OCI-LY7 (cell line): ENCODE measurements around the gene APOL1. TPM values are rescaled to one million over a fixed set of nuclear protein-coding genes. Genes with fewer than 3 reads are reported as not detected.

Experiments used
- BruUV-seq: library from RNA; stranded (reverse); fragments of 400-500 nt; replicated peaks from 2 replicates; lab custom pipeline; 2021; lab: Mats Ljungman, UMichigan
- CTCF ChIA-PET: fragments of 300-600 bp; sonication (Branson Sonifier 250); formaldehyde crosslinking; loops from one replicate; lab custom pipeline; 2022; ENCODE audit warnings: antibody characterized with exemption; ENCODE audit not compliant: unreplicated experiment; lab: Charles Lee
- POLR2A ChIA-PET: fragments of 300-600 bp; sonication (Branson Sonifier 250); formaldehyde crosslinking; loops from one replicate; lab custom pipeline; 2022; ENCODE audit warnings: antibody characterized with exemption; lab: Charles Lee
- DNase-seq: peaks from one replicate; pipeline ENCODE4 v3.0.0-alpha.2; 2015; ENCODE audit warnings: low spot score
- H2AFZ ChIP-seq: fragments of 200-600 bp; sonication (generic), shearing (Covaris generic); 2 replicates; pipeline ENCODE4 v1.6.1; 2014; ENCODE audit warnings: mild to moderate bottlenecking, antibody characterized with exemption, low read length, moderate library complexity
- H3K27ac ChIP-seq: fragments of 200-600 bp; sonication (generic); 2 replicates; pipeline ENCODE4 v1.5.1; 2014; ENCODE audit warnings: mixed run types, low read depth, mild to moderate bottlenecking, moderate library complexity, low read length, inconsistent platforms; ENCODE audit not compliant: poor library complexity, severe bottlenecking
- H3K36me3 ChIP-seq: fragments of 200-600 bp; sonication (generic); 2 replicates; pipeline ENCODE4 v1.6.1; 2014; ENCODE audit warnings: mild to moderate bottlenecking, antibody characterized with exemption, low read length, moderate library complexity, mixed read lengths; ENCODE audit not compliant: insufficient read depth
- H3K4me1 ChIP-seq: fragments of 200-600 bp; sonication (generic); 2 replicates; pipeline ENCODE4 v1.5.1; 2014; ENCODE audit warnings: mild to moderate bottlenecking, low read length; ENCODE audit not compliant: insufficient read depth, poor library complexity, severe bottlenecking
- H3K4me2 ChIP-seq: fragments of 200-600 bp; sonication (generic); 2 replicates; pipeline ENCODE4 v1.6.1; 2014; ENCODE audit warnings: mild to moderate bottlenecking, low read length
- H3K4me3 ChIP-seq: fragments of 200-600 bp; sonication (generic); 2 replicates; pipeline ENCODE4 v1.5.1; 2014; ENCODE audit warnings: mild to moderate bottlenecking, low read depth, low read length; ENCODE audit not compliant: poor library complexity, severe bottlenecking
- H3K79me2 ChIP-seq: fragments of 200-600 bp; sonication (generic); 2 replicates; pipeline ENCODE4 v1.6.1; 2016; ENCODE audit warnings: low read depth, mild to moderate bottlenecking, low read length, moderate library complexity, mixed read lengths; ENCODE audit not compliant: insufficient read depth
- H3K9me2 ChIP-seq: fragments of 200-600 bp; sonication (generic); 2 replicates; pipeline ENCODE4 v1.6.1; 2016; ENCODE audit warnings: mild to moderate bottlenecking, low read length, mixed read lengths; ENCODE audit not compliant: insufficient read depth
- H3K9me3 ChIP-seq: fragments of 200-600 bp; sonication (generic); 2 replicates; pipeline ENCODE4 v1.6.1; 2014; ENCODE audit warnings: mild to moderate bottlenecking, mixed run types, low read length, mixed read lengths
- H4K20me1 ChIP-seq: fragments of 200-600 bp; sonication (generic); 2 replicates; pipeline ENCODE4 v1.6.1; 2014; ENCODE audit warnings: mild to moderate bottlenecking, antibody characterized with exemption, low read length, moderate library complexity, mixed read lengths; ENCODE audit not compliant: insufficient read depth
- EZH2phosphoT487 ChIP-seq: fragments of 200-600 bp; sonication (generic); IDR thresholded peaks from 2 replicates; pipeline ENCODE4 v1.6.1; 2018; ENCODE audit warnings: low read depth, borderline replicate concordance, mild to moderate bottlenecking, mixed run types, antibody characterized with exemption, low read length, moderate library complexity, mixed read lengths
- intact Hi-C: fragments of 100-400 bp; cut with micrococcal nuclease; formaldehyde crosslinking; loops from one replicate; pipeline ENCODE4 v1.10.0; 2022; ENCODE audit not compliant: unreplicated experiment
- total RNA-seq, 2 experiments: library from RNA; depleted of rRNA in 1 of 2; stranded (reverse); fragments of >200 nt in 1 of 2; shearing (Covaris generic) in 1 of 2; gene quantifications; 2 replicates each; pipeline ENCODE4 v1.2.3, GENCODE V29; 2014 to 2022
- TF ChIP-seq, protein P1 (sequence below): fragments of 200-600 bp; sonication (generic); conservative IDR thresholded peaks from 2 replicates; pipeline ENCODE4 v1.5.1; 2014; ENCODE audit warnings: mild to moderate bottlenecking, antibody characterized with exemption, low read length, moderate library complexity, mixed read lengths

APOL1 gene
- total RNA-seq, 2 experiments from 2014 or later, result 0.42 to 0.47 TPM

GRCh38 chr22:36287881-36288515 is 35.1 kb downstream of the APOL1 start:
- Histone ChIP-seq H3K4me2 (no peak overlapping the region), H3K36me3 (peaks cover 84% of the 10 kb centered on the region), H3K9me3 (no peaks in the 10 kb centered on the region), H3K9me2 (no peaks in the 10 kb centered on the region), H4K20me1 (no peaks in the 10 kb centered on the region), H3K4me3 (no peak overlapping the region), H2AFZ (no peak overlapping the region), H3K4me1 (no peaks in the 10 kb centered on the region), H3K27ac (no peak overlapping the region), H3K79me2 (no peaks in the 10 kb centered on the region)
- no peak for TF ChIP-seq EZH2phosphoT487
- TF ChIP-seq, protein P1, sequence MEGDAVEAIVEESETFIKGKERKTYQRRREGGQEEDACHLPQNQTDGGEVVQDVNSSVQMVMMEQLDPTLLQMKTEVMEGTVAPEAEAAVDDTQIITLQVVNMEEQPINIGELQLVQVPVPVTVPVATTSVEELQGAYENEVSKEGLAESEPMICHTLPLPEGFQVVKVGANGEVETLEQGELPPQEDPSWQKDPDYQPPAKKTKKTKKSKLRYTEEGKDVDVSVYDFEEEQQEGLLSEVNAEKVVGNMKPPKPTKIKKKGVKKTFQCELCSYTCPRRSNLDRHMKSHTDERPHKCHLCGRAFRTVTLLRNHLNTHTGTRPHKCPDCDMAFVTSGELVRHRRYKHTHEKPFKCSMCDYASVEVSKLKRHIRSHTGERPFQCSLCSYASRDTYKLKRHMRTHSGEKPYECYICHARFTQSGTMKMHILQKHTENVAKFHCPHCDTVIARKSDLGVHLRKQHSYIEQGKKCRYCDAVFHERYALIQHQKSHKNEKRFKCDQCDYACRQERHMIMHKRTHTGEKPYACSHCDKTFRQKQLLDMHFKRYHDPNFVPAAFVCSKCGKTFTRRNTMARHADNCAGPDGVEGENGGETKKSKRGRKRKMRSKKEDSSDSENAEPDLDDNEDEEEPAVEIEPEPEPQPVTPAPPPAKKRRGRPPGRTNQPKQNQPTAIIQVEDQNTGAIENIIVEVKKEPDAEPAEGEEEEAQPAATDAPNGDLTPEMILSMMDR, result no peak
- ChIA-PET CTCF (no interaction called here), POLR2A (no interaction called here)
- DNase-seq, result no peak
- BruUV-seq, result no TSS peak
- intact Hi-C loops, result no loop called here

DNA sequence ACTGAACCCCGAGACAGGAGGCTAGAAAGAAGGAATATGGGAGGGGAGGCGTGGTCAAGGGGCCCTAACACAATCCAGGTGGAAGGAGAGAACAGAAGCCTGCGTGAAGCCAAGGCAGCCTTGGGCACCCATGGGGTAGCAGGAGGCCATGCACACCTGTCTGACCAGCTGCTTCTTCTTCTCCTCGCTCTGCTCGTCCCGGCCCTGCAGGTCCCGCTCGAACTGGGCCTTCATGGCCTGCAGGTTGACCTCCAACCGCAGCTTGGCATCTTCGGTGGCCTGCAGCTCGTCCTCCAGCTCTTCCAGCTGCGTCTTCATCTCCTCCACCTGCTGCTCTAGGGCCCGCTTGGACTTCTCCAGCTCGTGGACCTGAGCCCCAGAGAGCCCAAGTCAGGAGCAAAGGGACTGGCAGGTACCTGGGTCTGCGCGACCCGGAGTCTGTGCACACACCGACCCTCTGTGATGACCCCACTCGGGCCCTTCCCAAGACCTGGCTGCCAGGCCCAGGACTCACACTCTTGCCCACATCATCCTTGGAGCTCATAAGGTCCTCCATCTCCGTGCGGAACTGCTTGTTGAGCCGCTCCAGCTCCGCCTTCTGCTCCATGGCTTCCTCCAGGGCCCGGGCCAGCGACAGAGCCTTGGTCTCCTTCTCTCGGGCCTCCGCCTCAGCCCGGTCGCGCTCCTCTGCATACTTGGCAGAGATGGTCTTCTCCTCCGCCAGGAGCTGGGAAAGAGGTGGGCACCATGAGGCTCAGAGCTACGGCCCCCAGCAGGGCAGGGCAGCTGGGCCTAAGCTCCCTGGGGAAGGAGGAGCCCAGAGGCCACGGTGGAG is 35.9 kb downstream of the APOL1 start:
- no peaks in the 10 kb centered on the region for H4K20me1 ChIP-seq
- BruUV-seq, result TSS peak; percentile 94
- H3K9me3 ChIP-seq, result no peaks in the 10 kb centered on the region
- H3K36me3 ChIP-seq, result peaks cover 85% of the 10 kb centered on the region
- H3K27ac ChIP-seq, result no peak overlapping the region
- no peaks in the 10 kb centered on the region for H3K9me2 ChIP-seq
- no peak overlapping the region for H3K4me2 ChIP-seq
- no peaks in the 10 kb centered on the region for H3K4me1 ChIP-seq
- intact Hi-C loops, result no loop called here
- H3K4me3 ChIP-seq, result no peak overlapping the region
- TF ChIP-seq EZH2phosphoT487, result no peak
- TF ChIP-seq, protein P1, result no peak
- H2AFZ ChIP-seq, result no peak overlapping the region
- ChIA-PET CTCF (no interaction called here), POLR2A (interaction anchor here (0.6 kb wide), 1 partner anchor 9 kb away, joined by 7 read pairs; no protein-coding TSS in a partner anchor)
- no peak for DNase-seq
- no peaks in the 10 kb centered on the region for H3K79me2 ChIP-seq
